GM12892 (cell line): ENCODE results near the gene COX17.

Experiments used
- POLR2A ChIP-seq: IDR thresholded peaks from 2 replicates; pipeline ENCODE4 v1.6.1; 2011; ENCODE audit warnings: low read depth, low read length, control low read depth
- POLR2AphosphoS5 ChIP-seq: IDR thresholded peaks from 2 replicates; pipeline ENCODE4 v1.6.1; 2011; ENCODE audit warnings: low read depth, low read length, control low read depth
- TAF1 ChIP-seq: IDR thresholded peaks from 2 replicates; pipeline ENCODE4 v1.6.1; 2011; ENCODE audit warnings: low read depth, mild to moderate bottlenecking, control low read depth, low read length, borderline replicate concordance

DNA sequence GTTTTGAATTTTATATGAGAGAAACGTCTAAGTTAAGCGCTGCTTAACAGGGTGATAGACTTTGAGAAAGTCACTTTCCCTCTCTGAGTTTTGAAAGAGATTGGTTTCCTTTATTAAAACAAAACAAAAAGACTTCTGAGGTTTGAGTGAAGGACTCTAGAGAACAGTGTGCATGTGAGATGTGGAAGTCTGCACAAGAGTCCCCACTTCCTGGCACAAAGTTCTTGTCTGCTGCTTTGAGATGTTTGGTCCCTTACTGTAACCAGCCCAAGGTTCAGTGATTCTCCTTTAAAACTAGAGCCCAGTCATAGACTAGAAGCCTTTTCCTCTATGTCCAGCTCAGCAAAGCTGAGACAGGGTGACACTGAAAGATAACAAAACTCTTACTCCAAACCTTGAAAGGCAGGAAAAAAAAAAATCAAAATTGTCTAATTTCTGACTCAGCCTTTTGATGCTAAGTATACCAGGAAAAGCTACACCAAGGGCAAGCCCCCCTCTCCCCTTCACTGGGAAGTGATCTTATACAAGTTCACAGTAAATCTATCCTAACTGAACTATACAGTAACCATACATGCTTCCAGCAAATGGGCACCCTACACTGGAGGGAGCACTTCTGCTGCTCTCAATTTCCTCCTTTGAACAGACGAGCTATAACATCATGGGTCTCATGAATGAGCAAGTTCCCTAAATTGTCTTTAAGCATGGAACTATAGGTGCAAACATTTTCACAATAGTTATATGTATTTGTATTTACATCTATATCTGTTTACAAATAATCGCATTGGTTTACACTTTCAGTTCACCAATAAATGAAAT is 19.1 kb downstream of the COX17 start:
- TF ChIP-seq POLR2AphosphoS5 (no peak), POLR2A (no peak), TAF1 (no peak)
